Measurements from ENCODE around the gene ZNF425.

DNA sequence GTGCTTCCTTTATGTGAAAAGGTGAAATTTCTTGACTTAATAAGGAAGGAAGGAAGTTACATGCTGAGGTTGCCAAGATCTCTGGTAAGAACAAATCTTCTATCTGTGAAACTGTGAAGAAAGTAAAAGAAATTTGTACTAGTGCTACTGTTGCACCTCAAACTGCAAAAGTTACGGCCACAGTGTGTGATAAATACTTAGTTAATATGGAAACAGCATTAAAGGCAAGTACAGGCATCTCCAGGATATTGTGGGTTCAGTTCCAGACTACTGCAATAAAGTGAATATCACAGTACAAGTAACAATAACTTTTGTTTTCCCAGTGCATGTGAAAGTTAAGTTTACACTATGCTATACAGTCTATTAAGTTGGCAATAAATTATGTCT is 46.4 kb upstream of the ZNF425 start:
- TF ChIP-seq ZNF384 (IDR thresholded peaks at IDR 0.05), result no peak
- TF ChIP-seq BHLHE40 (IDR thresholded peaks at IDR 0.05; ENCODE audit: borderline replicate concordance), result no peak
- TF ChIP-seq SP1 (IDR thresholded peaks at IDR 0.05), result no peak
- TF ChIP-seq, protein P1, sequence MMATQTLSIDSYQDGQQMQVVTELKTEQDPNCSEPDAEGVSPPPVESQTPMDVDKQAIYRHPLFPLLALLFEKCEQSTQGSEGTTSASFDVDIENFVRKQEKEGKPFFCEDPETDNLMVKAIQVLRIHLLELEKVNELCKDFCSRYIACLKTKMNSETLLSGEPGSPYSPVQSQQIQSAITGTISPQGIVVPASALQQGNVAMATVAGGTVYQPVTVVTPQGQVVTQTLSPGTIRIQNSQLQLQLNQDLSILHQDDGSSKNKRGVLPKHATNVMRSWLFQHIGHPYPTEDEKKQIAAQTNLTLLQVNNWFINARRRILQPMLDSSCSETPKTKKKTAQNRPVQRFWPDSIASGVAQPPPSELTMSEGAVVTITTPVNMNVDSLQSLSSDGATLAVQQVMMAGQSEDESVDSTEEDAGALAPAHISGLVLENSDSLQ (IDR thresholded peaks at IDR 0.05), result no peak
- TF ChIP-seq FOXM1 (IDR thresholded peaks at IDR 0.05; ENCODE audit: borderline replicate concordance), result no peak
- no peak for TF ChIP-seq FOXA1 (IDR thresholded peaks at IDR 0.05)
- no peak for TF ChIP-seq ARNT (IDR thresholded peaks at IDR 0.05)
- TF ChIP-seq TARDBP (IDR thresholded peaks at IDR 0.05), result no peak
- TF ChIP-seq L3MBTL2 (conservative IDR thresholded peaks at IDR 0.05), result no peak
- no peak for TF ChIP-seq CTBP1 (IDR thresholded peaks at IDR 0.05; ENCODE audit: borderline replicate concordance)
- no peak for TF ChIP-seq NFRKB (IDR thresholded peaks at IDR 0.05)

Data from HEK293T (cell line).